ENCODE measurements around the gene KDSR. TPM values are rescaled to one million over a fixed set of nuclear protein-coding genes. Genes with fewer than 3 reads are reported as not detected.

Gene KDSR
- total and polyA plus RNA-seq, 4 donors, result 31.3 to 39.1 (median 32.7) TPM

- Histone ChIP-seq H3K27me3 (ENCODE audit: control insufficient read depth, insufficient read depth, low read length) (no peaks in the 10 kb centered on the region), H3K27ac (ENCODE audit: low read depth, low read length) (peak overlapping the region; percentile 89), H3K36me3 (ENCODE audit: control insufficient read depth, insufficient read depth, low read length) (no peaks in the 10 kb centered on the region), H3K9me3 (ENCODE audit: control insufficient read depth, insufficient read depth, low read length) (no peaks in the 10 kb centered on the region), H3K4me3 (ENCODE audit: low read depth, low read length) (peak overlapping the region; percentile 90), H3K4me1 (ENCODE audit: control insufficient read depth, insufficient read depth, low read length) (peaks cover 18% of the 10 kb centered on the region)
- WGBS (ENCODE audit: insufficient coverage), result 2% methylated on average over 53 of the region's 66 CpGs
- peak in 2 of 6 donors; percentile 76 to 83 for DNase-seq (ENCODE audit: low read depth in 4 of 6, low spot score in 6 of 6)
Measured at GRCh38 chr18:63317982-63318888, 48.8 kb downstream of the KDSR start.

DNA sequence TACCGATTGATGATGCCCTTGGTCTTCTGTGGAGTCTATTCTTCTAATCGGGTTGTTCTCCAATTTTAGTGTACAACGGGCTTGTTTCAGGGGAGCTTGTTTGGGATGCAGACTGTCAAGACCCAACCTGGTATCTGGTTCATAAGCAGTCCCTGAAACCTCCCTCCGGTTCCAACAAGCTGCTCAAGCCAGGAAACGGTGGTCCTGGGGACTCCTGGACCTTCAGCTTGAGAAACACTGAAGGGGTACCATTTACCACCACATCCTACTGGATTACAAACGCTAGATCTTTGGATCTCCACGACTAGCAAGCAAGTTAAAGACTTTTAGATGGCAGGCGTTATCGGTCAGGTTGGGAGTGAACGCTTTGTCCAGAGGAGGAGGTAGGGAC, 49.5 kb downstream of the KDSR start:
- H3K27me3 ChIP-seq (ENCODE audit: control insufficient read depth, insufficient read depth, low read length), result no peaks in the 10 kb centered on the region
- peak overlapping the region; percentile 89 for H3K27ac ChIP-seq (ENCODE audit: low read depth, low read length)
- peak in 1 of 6 donors; percentile 38 for DNase-seq (ENCODE audit: low read depth in 4 of 6, low spot score in 6 of 6)
- H3K4me3 ChIP-seq (ENCODE audit: low read depth, low read length), result peak overlapping the region; percentile 90
- no peaks in the 10 kb centered on the region for H3K36me3 ChIP-seq (ENCODE audit: control insufficient read depth, insufficient read depth, low read length)
- H3K4me1 ChIP-seq (ENCODE audit: control insufficient read depth, insufficient read depth, low read length), result peaks cover 18% of the 10 kb centered on the region
- WGBS (ENCODE audit: insufficient coverage), result 32% methylated on average over 3 of the region's 10 CpGs
- H3K9me3 ChIP-seq (ENCODE audit: control insufficient read depth, insufficient read depth, low read length), result no peaks in the 10 kb centered on the region

DNA sequence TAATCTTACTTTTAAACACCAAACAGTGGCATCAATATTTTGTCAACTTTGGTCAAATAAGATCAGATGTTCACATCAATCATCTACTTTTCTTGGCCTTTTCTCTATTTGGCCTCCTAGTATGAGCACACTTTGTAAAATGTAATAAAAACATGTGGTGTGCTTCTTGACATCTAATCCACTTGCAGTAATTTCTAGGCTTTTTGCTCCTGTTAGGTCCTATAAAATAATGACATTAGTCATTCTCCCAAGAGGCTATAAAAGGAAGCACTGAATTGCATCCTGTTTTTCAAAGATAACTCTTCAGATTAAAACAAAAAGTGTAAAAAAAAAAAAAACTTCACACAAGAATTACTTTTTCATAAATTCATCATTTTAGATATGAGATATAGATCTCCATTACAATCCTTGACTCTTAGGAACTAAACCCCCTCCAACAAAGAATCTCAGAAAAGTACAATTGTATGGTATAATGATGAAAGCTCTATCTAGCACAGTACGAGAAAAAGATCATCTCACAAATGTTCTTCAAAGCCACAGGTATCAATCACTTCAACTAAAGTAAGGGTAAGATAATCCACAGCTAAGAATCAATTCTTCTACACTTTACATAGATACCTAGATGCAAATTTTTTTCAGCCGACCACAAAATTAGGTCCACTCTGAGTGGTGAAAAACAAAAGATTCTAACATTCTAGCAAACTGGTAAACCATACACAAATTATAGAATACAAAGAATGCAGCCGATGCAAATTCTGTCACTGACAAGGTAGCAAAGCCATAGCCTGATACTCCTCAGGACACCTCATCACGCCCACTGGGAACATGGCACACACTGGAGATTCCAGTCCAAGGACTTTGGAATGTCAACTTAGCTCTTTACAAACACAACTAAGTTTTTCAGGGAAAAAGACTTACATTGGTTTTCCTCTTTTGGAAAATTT, 50.1 kb downstream of the KDSR start:
- no peaks in the 10 kb centered on the region for H3K9me3 ChIP-seq (ENCODE audit: control insufficient read depth, insufficient read depth, low read length)
- no peak for DNase-seq (ENCODE audit: low read depth in 4 of 6, low spot score in 6 of 6)
- H3K4me3 ChIP-seq (ENCODE audit: low read depth, low read length), result peak overlapping the region; percentile 90
- no peaks in the 10 kb centered on the region for H3K36me3 ChIP-seq (ENCODE audit: control insufficient read depth, insufficient read depth, low read length)
- no peaks in the 10 kb centered on the region for H3K27me3 ChIP-seq (ENCODE audit: control insufficient read depth, insufficient read depth, low read length)
- H3K27ac ChIP-seq (ENCODE audit: low read depth, low read length), result no peak overlapping the region
- 43% methylated on average over 3 of the region's 4 CpGs for WGBS (ENCODE audit: insufficient coverage)
- H3K4me1 ChIP-seq (ENCODE audit: control insufficient read depth, insufficient read depth, low read length), result peaks cover 18% of the 10 kb centered on the region

DNA sequence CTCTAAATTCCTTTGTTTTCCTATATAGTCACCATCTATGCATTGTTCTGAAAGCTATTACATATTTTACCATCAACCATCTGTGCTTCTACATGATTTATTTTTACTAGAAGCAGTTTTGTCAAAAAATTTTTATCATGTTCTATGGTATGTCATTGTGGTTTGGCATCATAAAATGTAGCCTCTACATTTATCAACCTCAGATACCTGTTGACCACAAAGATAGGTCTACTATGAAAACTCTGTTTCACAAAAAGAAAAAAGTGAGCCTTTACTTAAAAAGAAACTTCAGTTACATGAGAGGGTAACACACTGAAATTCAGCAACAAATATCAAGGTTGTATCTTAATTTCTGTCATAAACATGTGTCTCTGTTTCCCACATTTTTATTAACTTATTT, 51.1 kb downstream of the KDSR start:
- peaks cover 15% of the 10 kb centered on the region for H3K4me1 ChIP-seq (ENCODE audit: control insufficient read depth, insufficient read depth, low read length)
- DNase-seq (ENCODE audit: low read depth in 4 of 6, low spot score in 6 of 6), result no peak
- H3K4me3 ChIP-seq (ENCODE audit: low read depth, low read length), result no peak overlapping the region
- no peaks in the 10 kb centered on the region for H3K36me3 ChIP-seq (ENCODE audit: control insufficient read depth, insufficient read depth, low read length)
- no peaks in the 10 kb centered on the region for H3K9me3 ChIP-seq (ENCODE audit: control insufficient read depth, insufficient read depth, low read length)
- H3K27ac ChIP-seq (ENCODE audit: low read depth, low read length), result no peak overlapping the region
- H3K27me3 ChIP-seq (ENCODE audit: control insufficient read depth, insufficient read depth, low read length), result no peaks in the 10 kb centered on the region

DNA sequence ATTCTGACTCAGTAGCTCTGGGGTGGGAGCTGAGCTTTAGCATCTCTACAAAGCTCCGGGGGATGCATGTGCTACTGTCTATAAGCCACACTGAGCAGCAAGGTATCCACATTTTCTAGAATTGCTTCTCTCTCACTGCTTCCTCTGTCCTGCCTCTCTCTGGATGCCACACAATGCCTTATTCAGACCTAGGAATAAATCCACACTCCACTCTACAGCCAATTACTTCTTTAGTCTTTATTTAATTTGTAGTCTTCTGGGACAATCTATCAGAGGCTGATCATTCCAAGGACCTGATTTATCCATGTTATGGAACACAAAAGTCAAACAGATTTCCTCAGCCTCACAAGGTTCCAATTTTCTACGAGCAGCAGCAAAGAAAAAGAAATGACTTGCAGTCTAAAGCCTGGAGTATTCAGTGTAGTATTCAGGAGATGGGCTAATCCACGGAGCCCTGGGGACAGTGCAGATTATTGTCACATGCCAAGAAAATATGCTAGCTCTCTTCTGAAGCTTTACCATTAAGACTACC, 51.8 kb downstream of the KDSR start:
- Histone ChIP-seq H3K4me3 (ENCODE audit: low read depth, low read length) (peak overlapping the region; percentile 19), H3K27me3 (ENCODE audit: control insufficient read depth, insufficient read depth, low read length) (no peaks in the 10 kb centered on the region), H3K36me3 (ENCODE audit: control insufficient read depth, insufficient read depth, low read length) (no peaks in the 10 kb centered on the region), H3K4me1 (ENCODE audit: control insufficient read depth, insufficient read depth, low read length) (peaks cover 10% of the 10 kb centered on the region), H3K9me3 (ENCODE audit: control insufficient read depth, insufficient read depth, low read length) (no peaks in the 10 kb centered on the region), H3K27ac (ENCODE audit: low read depth, low read length) (peak overlapping the region; percentile 25)
- WGBS (ENCODE audit: insufficient coverage), result 0% methylated on average over 1 of the region's 3 CpGs
- DNase-seq (ENCODE audit: low read depth in 4 of 6, low spot score in 6 of 6), result peak in 1 of 6 donors; percentile 68

- no peaks in the 10 kb centered on the region for H3K9me3 ChIP-seq (ENCODE audit: control insufficient read depth, insufficient read depth, low read length)
- peaks cover 9% of the 10 kb centered on the region for H3K4me1 ChIP-seq (ENCODE audit: control insufficient read depth, insufficient read depth, low read length)
- H3K36me3 ChIP-seq (ENCODE audit: control insufficient read depth, insufficient read depth, low read length), result no peaks in the 10 kb centered on the region
- DNase-seq (ENCODE audit: low read depth in 4 of 6, low spot score in 6 of 6), result peak in 1 of 6 donors; percentile 26
- no peaks in the 10 kb centered on the region for H3K27me3 ChIP-seq (ENCODE audit: control insufficient read depth, insufficient read depth, low read length)
- 42% methylated on average over 2 of the region's 4 CpGs for WGBS (ENCODE audit: insufficient coverage)
- H3K4me3 ChIP-seq (ENCODE audit: low read depth, low read length), result no peak overlapping the region
- no peak overlapping the region for H3K27ac ChIP-seq (ENCODE audit: low read depth, low read length)
Measured at GRCh38 chr18:63314062-63314790, 52.8 kb downstream of the KDSR start.

DNA sequence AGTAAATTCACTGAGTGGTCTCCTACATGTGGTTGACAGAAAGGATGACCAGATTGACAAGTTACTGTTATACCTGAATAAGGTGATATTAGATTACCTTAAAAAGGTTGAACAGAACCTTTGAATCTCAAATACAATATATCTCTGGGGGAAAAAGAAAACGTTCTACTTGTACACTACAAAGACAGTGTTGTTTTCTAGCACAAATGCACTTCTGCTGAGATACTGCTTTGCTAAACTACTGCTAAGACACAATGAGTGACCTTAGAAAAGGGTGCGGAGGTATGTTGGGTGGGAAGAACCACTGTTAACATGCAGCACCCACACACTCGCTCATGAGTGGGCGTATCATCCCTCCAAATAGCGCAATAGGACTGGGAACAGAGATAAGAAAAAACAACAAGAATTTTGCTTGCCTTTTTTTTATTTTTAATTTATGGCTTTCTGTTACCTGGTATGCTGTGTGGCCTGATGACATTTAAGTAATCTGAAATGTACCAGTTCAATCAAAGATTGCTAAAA, 53.5 kb downstream of the KDSR start:
- no peaks in the 10 kb centered on the region for H3K9me3 ChIP-seq (ENCODE audit: control insufficient read depth, insufficient read depth, low read length)
- no peaks in the 10 kb centered on the region for H3K27me3 ChIP-seq (ENCODE audit: control insufficient read depth, insufficient read depth, low read length)
- peaks cover 8% of the 10 kb centered on the region for H3K4me1 ChIP-seq (ENCODE audit: control insufficient read depth, insufficient read depth, low read length)
- no peaks in the 10 kb centered on the region for H3K36me3 ChIP-seq (ENCODE audit: control insufficient read depth, insufficient read depth, low read length)
- no peak overlapping the region for H3K27ac ChIP-seq (ENCODE audit: low read depth, low read length)
- DNase-seq (ENCODE audit: low read depth in 4 of 6, low spot score in 6 of 6), result no peak
- WGBS (ENCODE audit: insufficient coverage), result no CpG with 5 or more reads among the region's 5 CpGs
- no peak overlapping the region for H3K4me3 ChIP-seq (ENCODE audit: low read depth, low read length)

- H3K4me3 ChIP-seq (ENCODE audit: low read depth, low read length), result no peak overlapping the region
- no peaks in the 10 kb centered on the region for H3K36me3 ChIP-seq (ENCODE audit: control insufficient read depth, insufficient read depth, low read length)
- no peaks in the 10 kb centered on the region for H3K27me3 ChIP-seq (ENCODE audit: control insufficient read depth, insufficient read depth, low read length)
- no peak for DNase-seq (ENCODE audit: low read depth in 4 of 6, low spot score in 6 of 6)
- no peaks in the 10 kb centered on the region for H3K9me3 ChIP-seq (ENCODE audit: control insufficient read depth, insufficient read depth, low read length)
- no CpG with 5 or more reads among the region's 5 CpGs for WGBS (ENCODE audit: insufficient coverage)
- peaks cover 5% of the 10 kb centered on the region for H3K4me1 ChIP-seq (ENCODE audit: control insufficient read depth, insufficient read depth, low read length)
- H3K27ac ChIP-seq (ENCODE audit: low read depth, low read length), result no peak overlapping the region
Measured at GRCh38 chr18:63312737-63313395, 54.1 kb downstream of the KDSR start.

Measured in spinal cord (tissue), 10 donors.